IgD-negative memory B cell (primary cell): Measurements from ENCODE around the gene BMP2K. TPM values are rescaled to one million over a fixed set of nuclear protein-coding genes. Genes with fewer than 3 reads are reported as not detected.

Experiments used
- polyA plus RNA-seq: library from polyadenylated mRNA; unstranded; fragments of 300-500 nt; fragmentation: Illumina TruSeq; gene quantifications from one replicate; pipeline ENCODE4 v1.2.3, GENCODE V29; 2021

The BMP2K gene
- polyA plus RNA-seq, 1 donor from 2014 or later, result 24.1 TPM

Other genes with a start within 250 kb of the BMP2K start
- 0.39 TPM for gene ANXA3, start 224.6 kb upstream of the BMP2K start, polyA plus RNA-seq
- 6.4 TPM for gene PAQR3, start 163.1 kb downstream of the BMP2K start, polyA plus RNA-seq